COLO668 (cell line): Measurements from ENCODE around the gene PEPD.

Experiments used
- DNase-seq: peaks from one replicate; lab custom pipeline; 2025; ENCODE audit not compliant: unreplicated experiment; lab: John Stamatoyannopoulos, UW

The PEPD gene

GRCh38 chr19:33398361-33399060 is 123.1 kb downstream of the PEPD start:
- no peak for DNase-seq

- no peak for DNase-seq
Measured at GRCh38 chr19:33397536-33398360, 123.8 kb downstream of the PEPD start.

- DNase-seq, result no peak
Measured at GRCh38 chr19:33396701-33397535, 124.7 kb downstream of the PEPD start.

- DNase-seq, result no peak
Measured at GRCh38 chr19:33395561-33396550, 125.7 kb downstream of the PEPD start.

- no peak for DNase-seq
Measured at GRCh38 chr19:33394723-33395560, 126.6 kb downstream of the PEPD start.

GRCh38 chr19:33394006-33394722 is 127.4 kb downstream of the PEPD start:
- DNase-seq, result no peak

- DNase-seq, result peak; percentile 62
Measured at GRCh38 chr19:33393286-33394005, 128.1 kb downstream of the PEPD start.

GRCh38 chr19:33392341-33393285 is 129.0 kb downstream of the PEPD start:
- peak; percentile 64 for DNase-seq

GRCh38 chr19:33391631-33392249 is 129.9 kb downstream of the PEPD start:
- no peak for DNase-seq

GRCh38 chr19:33390908-33391630 is 130.5 kb downstream of the PEPD start:
- no peak for DNase-seq

- no peak for DNase-seq
Measured at GRCh38 chr19:33390101-33390907, 131.3 kb downstream of the PEPD start.

GRCh38 chr19:33389421-33390100 is 132.0 kb downstream of the PEPD start:
- no peak for DNase-seq

GRCh38 chr19:33388725-33389420 is 132.7 kb downstream of the PEPD start:
- no peak for DNase-seq

GRCh38 chr19:33388231-33388724 is 133.3 kb downstream of the PEPD start:
- no peak for DNase-seq
